LHCN-M2 (cell line): ENCODE results near the gene EDDM13. TPM values are rescaled to one million over a fixed set of nuclear protein-coding genes. Genes with fewer than 3 reads are reported as not detected.
"Not testable (repeated sequence)": the region's sequence is repeated elsewhere in the genome, so short reads cannot be mapped to it uniquely, and the experiment has no call there.

Experiments used
- DNase-seq: peaks from one replicate; pipeline ENCODE4 v3.0.0-alpha.2; 2012; ENCODE audit warnings: low read depth
- total RNA-seq: library from RNA; depleted of rRNA; stranded (reverse); fragments of >200 nt; gene quantifications from 2 replicates; pipeline ENCODE4 v1.2.3, GENCODE V29; 2014

The EDDM13 gene
- total RNA-seq, 1 experiment from 2014 or later: not detected

DNA sequence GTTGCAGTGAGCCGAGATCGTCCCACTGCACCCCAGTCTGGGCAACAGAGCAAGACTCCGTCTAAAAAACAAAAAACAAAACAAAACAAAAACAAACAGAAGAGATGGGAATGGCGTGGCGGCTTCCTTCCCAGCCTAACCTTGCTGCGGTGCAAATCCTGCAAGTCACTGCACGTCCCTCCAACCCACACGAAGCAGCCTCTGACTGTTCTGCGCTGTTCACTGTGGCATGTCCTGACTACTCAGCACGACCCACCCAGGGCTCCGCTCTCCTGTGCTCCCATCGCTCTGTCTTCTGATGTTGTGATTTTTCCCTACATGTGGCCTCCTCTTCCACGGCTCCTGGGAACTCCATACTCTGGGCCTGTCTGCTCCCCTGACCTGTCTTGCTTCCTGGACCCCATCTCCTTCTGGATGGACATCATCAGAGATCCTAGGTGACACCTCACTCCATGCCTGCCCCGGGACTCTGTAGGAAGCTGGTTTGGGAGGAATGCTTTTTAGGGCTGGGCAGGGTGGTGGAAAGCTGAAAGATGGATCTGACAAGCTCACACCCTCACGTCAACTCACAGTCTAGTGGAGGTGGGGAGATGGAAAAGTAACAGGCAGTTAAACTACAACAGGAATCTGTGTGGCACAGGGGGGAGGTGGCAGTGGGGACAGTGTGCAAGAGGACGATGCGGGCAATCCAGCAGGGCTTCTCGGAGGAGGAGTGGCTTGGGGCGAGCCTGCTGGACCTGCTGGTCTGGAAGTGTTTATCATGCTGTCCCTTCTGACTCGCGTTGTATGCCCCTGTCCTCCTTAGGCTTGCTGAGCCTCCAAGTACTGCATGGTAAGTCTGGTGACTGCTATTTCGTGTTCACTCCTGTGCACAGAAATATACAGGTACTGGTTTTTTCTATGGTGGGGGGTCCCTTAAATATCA, 23.2 kb downstream of the EDDM13 start:
- no peak for DNase-seq

DNA sequence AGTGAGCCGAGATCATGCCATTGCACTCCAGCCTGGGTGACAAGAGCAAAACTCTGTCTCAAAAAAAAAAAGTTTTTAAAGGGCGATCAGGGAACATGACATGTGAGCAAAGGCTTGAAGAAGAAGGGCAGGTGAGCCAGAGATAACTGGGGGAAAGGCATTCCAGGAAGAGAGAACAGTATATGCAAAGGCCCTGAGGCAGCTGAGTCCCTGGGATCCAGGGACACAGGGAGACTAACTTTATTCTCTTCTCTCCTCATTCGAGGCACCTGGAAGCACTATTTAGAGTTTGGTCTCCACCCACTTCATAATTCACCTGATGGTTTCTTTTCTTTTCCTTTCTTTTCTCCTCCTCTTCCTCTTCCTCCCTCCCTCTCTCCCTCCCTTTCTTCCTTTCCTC, 24.5 kb downstream of the EDDM13 start:
- no peak for DNase-seq

DNA sequence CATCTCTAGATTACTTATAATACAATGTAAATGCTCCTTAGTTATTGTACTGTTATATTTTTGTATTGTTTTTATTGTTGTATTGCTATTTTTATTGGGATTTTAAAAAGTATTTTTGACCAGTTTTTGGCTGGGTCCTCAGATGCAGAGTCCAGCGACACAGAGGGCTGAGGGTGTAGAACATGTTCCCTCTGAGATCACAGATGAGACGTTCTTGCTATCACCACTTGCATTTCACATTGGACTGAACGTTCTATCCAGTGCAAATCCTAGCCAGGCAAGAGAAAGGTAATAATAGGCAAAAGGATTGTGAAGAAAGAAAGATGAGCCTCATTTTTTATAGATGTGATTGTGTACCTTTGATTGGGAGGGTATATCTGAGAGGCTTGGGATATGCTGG, 27.1 kb downstream of the EDDM13 start:
- DNase-seq: no peak

DNA sequence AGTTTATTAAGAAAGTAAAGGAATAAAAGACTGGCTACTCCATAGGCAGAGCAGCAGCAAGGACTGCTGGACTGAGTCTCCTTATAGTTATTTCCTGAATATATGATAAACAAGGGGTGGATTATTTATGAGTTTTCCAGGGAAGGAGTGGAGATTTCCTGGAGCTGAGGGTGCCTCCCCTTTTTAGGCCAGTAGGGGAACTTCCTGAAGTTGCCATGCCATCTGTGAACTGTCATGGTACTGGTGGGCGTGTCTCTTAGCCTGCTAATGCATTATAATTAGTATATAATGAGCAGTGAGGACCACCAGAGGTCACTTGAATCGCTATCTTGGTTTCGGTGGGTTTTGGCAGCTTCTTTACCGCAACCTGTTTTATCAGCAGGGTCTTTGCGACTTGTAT, 28.6 kb downstream of the EDDM13 start:
- DNase-seq: no peak

DNA sequence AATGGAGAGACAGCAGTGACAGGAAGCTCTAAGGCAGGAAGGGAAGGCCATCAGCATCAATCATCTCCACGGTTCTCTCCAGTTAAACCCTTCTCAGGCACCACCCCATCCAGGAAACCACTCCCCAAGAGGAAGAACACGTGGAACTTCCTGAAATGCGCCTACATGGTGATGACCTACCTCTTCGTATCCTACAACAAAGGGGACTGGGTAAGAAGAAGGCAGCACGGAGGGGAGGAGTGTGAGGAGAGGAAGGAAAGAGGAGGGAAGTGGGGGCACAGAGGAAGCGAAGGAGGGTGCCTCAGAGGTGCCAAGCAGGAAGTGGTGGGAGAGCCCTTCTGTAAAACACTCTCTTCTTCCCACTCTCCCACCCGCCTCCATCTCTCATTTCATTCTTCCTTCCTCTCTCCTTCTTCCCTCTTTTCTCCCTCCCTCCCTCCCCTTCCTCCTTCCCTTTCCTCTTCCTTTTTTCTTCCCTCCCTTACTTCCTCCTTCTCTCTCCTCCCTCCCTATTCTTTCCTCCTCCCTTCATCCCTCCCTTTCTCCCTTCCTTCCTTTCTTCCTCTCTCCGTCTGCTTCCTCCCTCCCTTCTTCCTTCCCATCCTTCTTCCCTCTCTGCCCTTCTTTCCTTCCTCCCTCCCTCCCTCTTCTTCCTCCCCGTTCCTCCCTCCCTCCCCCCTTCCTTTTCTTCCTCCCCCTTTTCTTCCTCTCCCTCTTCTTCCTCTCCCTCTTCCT, 29.5 kb downstream of the EDDM13 start:
- DNase-seq: no peak

DNA sequence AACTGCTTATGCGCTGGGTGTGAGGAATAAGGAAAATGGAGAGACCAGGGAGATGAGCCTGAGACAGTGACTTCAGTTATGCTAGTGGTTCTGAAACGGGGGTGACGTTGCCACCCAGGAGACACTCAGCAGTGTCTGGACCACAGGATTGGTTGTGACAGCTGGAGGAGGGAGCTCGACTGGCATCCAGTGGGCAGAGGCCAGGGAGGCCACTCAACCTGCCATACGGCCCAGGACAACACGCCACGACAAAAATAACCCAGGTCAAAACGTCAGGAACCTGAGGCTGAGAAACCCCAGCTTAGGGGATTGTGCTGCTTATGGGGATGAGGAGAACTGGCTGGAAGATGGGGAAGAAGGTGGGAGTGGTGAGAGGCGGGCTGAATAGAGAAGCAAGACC, 31.7 kb downstream of the EDDM13 start:
- no peak for DNase-seq

DNA sequence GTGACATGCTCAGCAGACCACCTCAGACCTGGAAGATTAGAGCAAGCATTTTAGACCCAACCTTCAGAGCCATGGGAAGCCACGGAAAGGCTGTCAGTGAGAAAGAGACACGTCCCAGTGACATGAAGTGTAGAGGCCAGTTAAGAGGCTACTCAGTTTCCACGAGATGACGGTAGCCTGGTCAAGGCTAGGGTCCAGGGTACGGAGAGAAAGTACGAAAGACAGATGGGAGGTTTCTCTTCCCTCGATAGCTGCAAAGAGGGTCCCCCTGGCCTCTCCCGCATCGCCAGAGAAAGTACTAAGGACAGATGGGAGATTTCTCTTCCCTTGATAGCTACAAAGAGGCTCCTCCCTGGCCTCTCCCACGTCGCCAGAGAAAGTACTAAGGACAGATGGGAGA, 33.5 kb downstream of the EDDM13 start:
- no peak for DNase-seq

DNA sequence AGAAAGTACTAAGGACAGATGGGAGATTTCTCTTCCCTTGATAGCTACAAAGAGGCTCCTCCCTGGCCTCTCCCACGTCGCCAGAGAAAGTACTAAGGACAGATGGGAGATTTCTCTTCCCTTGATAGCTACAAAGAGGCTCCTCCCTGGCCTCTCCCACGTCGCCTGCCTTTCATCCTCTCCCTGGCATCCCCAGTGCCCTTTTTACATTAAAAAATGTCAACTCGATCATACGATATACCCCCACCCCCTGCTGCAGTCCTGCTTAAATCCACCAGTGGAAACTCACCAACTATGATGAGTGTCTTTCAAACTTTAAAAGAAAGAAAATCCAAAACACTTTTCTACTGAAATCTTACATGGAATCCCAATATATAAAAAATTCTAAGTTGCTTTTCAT, 34.5 kb downstream of the EDDM13 start:
- DNase-seq: not testable (repeated sequence)

DNA sequence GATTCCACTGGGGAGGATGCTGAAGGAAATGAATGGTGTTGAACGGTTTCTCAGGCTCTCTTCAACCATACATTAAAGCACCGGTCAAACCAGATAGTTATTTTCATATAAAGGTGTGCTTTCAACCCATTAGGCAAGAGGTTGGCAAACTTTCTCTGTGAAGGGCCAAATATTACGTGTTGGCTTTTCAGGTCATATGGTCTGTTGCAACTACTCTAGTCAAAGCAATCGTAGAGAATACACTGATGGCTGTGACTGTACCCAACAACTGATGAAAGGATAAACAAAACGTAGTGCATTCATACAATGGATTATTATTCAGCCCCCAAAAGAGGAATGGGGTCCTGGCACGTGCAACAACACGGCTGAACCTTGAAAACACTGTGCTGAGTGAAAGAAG, 36.2 kb downstream of the EDDM13 start:
- no peak for DNase-seq

DNA sequence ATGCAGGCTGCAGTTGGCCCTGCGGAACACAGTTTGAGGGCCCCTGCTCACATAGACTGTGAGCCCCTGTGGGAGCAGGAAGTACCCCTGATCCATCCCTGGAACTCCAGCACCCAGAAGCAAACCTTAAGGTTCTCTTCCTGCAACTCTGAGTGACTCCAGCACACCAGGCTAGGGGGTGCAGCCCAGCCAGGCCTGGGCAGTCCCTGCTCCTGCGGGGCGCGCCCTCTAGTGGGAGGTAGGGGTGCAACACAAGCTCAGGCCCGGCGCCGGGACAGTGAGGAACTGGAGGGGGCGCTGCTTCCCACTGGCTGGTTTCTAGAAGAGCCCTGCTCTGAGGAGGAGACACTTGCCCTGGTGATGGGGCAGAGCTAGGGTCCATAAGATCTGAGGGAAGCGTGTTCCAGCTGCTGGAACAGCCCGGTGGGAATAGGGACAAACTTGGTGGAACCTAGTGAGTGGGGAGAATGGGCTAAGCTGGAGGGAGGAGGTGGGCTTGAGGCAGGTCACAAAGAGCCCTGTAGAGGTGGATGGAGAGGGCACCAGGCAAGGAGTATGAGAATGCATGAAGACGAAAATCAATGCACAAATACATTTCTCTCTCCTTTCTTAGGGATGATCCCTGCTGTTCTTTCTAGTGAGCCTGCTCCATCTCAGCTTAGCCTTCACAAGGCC, 37.1 kb downstream of the EDDM13 start:
- DNase-seq: peak; percentile 41

DNA sequence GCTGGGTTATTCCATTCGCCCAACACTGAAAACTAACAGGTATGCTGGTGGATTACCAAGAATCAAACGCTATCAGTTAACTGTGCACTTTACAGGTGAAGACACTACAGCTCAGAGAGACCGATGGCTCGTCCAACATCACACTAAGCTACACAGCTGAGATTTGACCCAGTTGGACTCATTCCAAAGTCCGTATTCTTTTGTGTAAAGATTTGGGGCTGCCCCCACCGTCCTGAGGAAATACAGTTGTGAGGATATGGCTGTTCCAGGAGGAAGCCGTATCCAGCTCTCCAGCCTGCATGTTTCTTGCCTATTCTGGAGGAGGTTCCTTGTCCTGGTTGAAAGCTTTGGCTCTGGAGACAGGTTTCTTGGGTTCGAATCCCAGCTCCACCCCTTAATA, 37.9 kb downstream of the EDDM13 start:
- DNase-seq: no peak

DNA sequence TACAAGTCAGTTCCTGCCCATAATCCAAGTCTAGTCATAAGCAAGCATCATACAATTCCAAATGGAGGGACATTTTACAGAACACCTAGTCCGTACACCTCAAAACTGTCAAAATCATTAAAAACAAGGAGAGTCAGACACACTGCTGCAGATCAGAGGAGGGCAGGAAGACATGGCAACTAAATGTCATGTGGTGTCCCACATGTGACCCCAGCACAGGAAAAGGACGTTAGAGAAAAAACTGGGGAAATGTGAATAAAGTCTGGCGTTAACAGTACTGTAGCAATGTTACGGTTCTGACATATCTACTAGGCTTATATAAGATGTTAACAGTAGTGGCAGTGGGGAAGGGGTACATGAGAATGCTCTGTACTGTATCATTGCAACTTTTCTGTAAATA, 39.8 kb downstream of the EDDM13 start:
- no peak for DNase-seq

DNA sequence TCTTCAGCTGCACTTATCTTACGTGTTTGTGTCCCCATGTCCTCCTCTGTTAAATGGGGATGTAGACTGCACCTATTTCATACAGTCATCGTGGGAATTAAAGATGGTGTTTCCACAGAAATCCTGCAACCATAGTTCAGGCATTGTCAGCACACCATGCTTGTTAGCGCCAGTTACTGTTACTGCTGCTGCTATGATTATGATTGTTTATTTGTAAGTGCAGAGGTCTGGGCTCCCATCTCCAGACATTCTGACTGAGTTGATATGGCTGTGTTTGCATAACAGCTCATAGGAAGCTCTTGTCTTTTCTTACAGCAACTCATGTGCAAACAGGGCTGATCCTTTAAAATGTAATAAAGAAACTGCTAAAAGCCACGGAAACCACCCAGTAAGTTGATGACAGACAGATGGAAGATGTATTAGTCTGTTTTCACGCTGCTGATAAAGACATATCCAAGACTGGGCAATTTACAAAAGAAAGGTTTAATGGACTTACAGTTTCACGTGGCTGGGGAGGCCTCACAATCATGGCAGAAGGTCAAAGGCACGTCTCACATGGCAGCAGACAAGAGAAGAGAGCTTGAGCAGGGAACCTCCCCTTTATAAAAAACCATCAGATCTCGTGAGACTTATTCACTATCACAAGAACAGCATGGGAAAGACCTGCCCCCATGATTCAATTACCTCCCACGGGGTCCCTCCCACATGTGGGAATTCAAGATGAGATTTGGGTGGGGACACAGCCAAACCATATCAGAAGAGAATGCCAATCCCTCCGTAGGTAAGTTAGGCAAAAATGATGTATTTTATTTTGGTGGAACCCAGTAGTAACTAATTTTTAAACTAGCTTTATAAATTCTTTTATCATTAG, 40.5 kb downstream of the EDDM13 start:
- no peak for DNase-seq

DNA sequence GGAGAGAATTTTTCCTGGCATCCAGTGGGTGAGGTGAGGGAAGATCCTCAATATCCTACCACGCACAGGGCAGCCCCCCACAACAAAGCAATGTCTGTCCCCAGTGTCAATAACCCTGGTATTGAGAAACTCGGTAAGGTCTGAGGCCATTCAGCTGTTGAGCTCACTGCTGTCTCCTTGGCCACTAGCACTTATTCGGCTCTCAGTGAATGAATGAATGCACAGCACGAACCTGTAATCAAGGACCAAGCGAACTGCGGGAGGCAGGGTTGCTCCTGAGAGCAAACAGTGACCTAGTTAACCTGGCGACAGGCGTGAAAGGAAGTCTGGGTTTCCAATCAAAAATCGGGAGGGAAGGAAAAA, 41.5 kb downstream of the EDDM13 start:
- DNase-seq: no peak

DNA sequence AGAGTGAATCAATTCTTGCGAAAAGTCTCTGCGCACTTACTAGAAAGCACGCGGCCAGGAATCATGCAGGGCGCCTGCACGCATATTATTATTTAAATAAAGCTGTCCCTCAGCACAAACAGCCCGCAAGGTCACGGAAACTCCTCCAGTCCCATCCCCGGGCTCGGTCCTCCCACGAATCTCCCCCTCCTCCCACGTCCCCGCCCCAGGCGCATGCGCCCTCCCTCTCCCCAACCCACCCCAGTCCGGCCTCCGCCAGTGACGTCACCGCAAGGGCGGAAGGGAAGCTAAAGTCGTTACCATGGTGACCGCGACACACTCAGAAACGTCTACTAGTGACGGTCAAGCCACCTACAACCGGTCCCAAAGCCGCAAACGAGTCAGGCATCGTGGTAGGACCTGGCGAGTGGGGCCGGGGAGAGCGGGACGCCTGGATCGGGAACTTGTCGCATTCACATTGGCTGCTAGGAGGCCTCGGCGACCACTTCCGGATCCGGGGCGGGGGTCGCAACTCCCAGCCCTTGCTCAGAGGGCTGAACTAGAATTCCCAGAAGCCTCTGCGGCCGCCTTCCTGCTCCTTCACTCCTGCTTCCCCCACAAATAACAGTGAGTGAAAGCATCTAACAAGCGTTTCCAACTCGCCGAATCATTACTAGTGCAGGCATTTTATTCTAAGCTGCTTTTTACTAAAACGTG, 42.0 kb downstream of the EDDM13 start, which contains the start of gene ZSCAN5A:
ZSCAN5A (minus strand) TSS at position 459 of the 696 bp plus-strand sequence. CDS start 89,793 bp downstream, outside the sequence.
- peak; percentile 90 for DNase-seq

DNA sequence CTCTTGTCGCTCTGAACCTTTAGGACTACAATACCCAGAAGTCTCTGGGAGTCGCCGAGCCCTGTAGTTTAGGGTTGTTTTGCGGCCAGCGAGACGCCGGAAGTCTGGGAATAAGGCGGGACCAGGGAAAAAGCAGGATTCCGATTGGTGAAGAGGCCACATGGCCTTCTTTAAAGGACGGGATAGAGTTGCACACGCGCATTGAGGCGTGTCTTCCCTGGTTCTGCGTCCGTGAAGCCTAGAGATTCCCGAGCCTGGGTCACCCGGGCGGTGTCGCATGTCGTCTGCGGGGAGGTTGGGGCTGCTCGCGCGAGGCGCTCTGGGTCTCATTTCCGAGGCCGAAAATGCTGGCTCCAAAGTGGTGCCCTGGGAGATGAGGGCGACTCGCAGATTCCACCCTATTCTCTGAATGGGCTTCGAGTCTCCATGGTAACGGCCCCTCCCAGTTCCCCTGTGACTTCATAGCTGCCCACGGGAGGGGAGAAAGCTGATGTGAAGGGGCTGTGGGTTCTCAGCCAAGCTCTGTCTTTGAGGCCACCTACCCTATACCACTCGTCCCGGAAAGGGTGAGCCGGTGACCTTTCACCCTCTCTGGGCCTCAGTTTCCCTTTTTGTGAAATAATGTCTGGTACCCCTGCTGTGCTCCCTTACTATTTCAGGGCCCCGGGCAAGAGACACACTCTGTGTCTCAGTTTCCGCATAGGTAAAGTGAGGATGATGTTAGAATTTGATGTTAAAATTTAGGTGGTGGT, 42.7 kb downstream of the EDDM13 start:
- peak; percentile 97 for DNase-seq

DNA sequence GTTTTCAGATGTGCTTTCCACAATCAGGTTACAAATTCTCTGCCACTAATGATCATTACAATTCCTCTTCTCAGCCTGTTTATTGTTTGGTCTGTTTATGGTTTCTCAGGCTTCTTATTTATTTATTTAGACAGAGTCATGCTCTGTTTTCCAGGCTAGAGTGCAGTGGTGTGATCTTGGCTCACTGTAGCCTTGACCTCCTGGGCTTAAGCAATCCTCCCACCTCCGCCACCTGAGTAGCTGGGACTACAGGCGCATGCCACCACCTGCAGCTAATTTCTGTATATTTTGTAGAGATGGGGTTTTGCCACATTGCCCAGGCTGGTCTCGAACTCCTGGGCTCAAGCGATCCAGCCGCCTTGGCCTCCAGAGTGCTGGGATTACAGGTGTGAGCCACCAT, 44.2 kb downstream of the EDDM13 start:
- no peak for DNase-seq

DNA sequence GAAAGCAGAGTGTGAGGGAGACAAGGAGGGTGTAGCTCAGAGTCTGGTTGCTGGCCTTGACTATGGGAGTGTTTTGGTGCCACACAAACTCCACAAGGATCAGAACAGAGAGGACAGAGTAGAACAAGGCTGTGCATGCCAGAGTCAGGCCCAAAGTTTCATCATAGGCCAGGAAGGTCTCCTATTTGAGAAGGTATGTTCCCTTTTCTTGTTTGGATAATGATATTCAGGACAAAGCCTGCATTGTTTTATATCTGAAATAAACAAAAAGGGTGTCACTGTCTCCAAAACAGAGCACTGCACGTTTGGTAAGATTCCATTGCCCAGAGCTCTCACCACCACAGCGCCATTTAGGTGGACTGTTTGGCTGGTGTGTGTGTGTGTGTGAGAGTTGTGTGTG, 45.2 kb downstream of the EDDM13 start:
- DNase-seq: no peak

DNA sequence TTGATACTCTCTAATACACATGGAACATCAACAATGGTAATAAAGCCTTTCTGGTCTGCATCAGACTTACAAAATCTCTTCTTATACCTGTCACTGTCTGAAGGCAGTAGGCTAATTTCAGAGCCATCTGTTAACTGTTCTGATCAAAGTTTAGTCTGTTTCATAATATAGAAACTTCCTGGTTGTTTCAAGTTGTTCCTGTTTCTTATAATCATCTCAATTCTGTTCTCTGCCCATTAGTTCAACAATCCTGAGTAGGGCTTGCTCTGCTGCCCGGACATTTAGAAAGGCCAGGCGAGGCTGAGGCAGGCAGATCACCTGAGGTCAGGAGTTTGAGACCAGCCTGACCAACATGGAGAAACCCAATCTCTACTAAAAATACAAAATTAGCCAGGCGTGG, 47.4 kb downstream of the EDDM13 start:
- no peak for DNase-seq
